Right lobe of liver (tissue), 4 donors: Measurements from ENCODE around the gene RAB12.

Experiments
- CTCF ChIP-seq, 4 donors: fragments of 200-600 bp in 3 of 4; fragments of 450-650 bp in 1 of 4; IDR thresholded peaks; one replicate each; pipeline versions ENCODE4 v1.5.1 to v1.8.0; 2016 to 2022; ENCODE audit warnings: antibody characterized with exemption in 4 of 4, mild to moderate bottlenecking in 2 of 4
- POLR2A ChIP-seq: fragments of 450-650 bp; IDR thresholded peaks from one replicate; pipeline ENCODE4 v1.6.1; 2017; ENCODE audit warnings: antibody characterized with exemption, mild to moderate bottlenecking
- donor health status: DM: no; HTN: no; CAD: no.
- donor health status: DM: no; HTN: no; CAD: no.
- donor health status: DM: no; HTN: yes; CAD: no.

DNA sequence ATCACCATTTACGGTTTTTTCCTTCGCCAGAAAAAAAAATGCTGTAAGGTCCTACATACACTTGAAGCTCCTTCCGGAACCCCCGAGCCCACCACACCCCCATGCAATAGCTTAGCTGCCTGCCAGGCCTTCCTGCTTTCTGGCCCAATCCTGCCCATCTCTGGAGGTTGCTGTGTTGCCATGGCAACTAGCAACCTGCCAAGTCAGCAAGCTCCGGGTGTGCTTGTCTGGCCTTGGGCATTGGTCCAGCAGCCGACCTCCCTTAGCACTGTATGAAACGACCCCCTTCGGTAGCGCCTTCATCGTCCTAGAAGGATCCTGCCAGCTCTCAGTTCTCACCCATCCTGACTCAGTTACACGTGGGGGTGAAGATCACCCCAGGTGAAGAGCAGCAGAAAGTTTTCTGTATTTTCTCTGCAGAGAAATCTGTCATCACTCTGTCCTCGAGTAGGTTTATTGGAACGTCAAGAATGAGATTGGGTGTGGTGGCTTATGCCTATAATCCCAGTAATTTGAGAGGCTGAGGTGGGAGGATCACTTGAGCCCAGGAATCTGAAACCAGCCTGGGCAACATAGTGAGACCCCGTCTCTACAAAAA is 48.7 kb downstream of the RAB12 start:
- TF ChIP-seq CTCF (IDR thresholded peaks at IDR 0.05) (no peak), POLR2A (no peak)
